A673 (cell line): ENCODE data around the gene PYCARD.

Source experiments
- EZH2 ChIP-seq: fragments of 200-600 bp; sonication (generic); IDR thresholded peaks from 2 replicates; pipeline ENCODE4 v1.6.1; 2017; ENCODE audit warnings: borderline replicate concordance, low read depth, mild to moderate bottlenecking, mixed read lengths, antibody characterized with exemption, low read length; ENCODE audit not compliant: poor library complexity, severe bottlenecking
- TF ChIP-seq, protein P1 (sequence below): fragments of 300-800, 200-600 bp; sonication (generic); conservative IDR thresholded peaks from 2 replicates; pipeline ENCODE4 v1.5.1; 2017; ENCODE audit warnings: low read depth, mild to moderate bottlenecking, antibody characterized with exemption, low read length, moderate library complexity, mixed read lengths

DNA sequence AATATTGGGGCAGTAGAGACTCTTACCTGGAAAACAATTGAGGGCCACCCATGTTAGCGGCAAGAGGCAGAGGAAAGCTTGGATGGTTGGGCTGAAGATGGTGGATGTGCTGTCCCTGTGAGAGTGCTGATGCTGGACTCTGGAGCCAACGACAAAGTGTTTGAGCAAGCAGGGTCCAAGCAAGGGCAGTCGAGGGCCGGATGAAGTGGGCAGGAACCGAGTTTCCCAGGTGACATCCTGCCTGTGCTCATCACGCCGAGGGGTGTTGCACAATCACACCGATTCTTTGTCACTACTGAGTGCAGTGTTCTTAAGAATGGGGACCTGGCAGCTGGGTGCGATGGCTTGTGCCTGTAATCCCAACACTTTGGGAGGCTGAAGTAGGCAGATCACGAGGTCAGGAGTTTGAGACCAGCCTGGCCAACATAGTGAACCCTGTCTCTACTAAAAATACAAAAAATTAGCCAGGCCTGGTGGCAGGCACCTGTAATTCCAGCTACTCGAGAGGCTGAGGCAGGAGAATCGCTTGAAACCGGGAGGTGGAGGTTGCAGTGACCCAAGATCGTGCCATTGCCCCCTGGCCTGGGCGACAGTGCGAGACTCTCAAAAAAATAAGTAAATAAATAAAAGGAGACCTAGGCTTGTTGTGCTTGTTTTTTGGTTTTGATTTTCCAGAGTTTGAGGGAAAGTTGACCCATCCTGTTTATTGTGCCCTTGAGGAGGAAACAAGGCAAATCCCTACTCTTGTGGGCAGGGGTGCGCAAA is 6.1 kb downstream of the PYCARD start:
- TF ChIP-seq, protein P1, sequence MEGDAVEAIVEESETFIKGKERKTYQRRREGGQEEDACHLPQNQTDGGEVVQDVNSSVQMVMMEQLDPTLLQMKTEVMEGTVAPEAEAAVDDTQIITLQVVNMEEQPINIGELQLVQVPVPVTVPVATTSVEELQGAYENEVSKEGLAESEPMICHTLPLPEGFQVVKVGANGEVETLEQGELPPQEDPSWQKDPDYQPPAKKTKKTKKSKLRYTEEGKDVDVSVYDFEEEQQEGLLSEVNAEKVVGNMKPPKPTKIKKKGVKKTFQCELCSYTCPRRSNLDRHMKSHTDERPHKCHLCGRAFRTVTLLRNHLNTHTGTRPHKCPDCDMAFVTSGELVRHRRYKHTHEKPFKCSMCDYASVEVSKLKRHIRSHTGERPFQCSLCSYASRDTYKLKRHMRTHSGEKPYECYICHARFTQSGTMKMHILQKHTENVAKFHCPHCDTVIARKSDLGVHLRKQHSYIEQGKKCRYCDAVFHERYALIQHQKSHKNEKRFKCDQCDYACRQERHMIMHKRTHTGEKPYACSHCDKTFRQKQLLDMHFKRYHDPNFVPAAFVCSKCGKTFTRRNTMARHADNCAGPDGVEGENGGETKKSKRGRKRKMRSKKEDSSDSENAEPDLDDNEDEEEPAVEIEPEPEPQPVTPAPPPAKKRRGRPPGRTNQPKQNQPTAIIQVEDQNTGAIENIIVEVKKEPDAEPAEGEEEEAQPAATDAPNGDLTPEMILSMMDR, result no peak
- TF ChIP-seq EZH2, result no peak
